Esophagus muscularis mucosa (tissue), 4 donors: Measurements from ENCODE around the gene RWDD1.

ENCODE experiments used
- EP300 ChIP-seq: sonication (generic); formaldehyde crosslinking; IDR thresholded peaks from one replicate; pipeline ENCODE4 v1.6.1; 2017; ENCODE audit warnings: antibody characterized with exemption
- POLR2A ChIP-seq: fragments of 450-650 bp; IDR thresholded peaks from one replicate; pipeline ENCODE4 v1.6.1; 2017; ENCODE audit warnings: antibody characterized with exemption, moderate library complexity, mild to moderate bottlenecking, low read depth
- POLR2AphosphoS5 ChIP-seq, 2 donors: sonication (generic); formaldehyde crosslinking; IDR thresholded peaks; one replicate each; pipeline ENCODE4 v1.6.1; 2017; ENCODE audit warnings: antibody characterized with exemption in 2 of 2
- TF ChIP-seq, protein P1 (sequence below), 3 experiments: fragments of 200-600 bp in 2 of 3; fragments of 450-650 bp in 1 of 3; sonication (generic) in 2 of 3; IDR thresholded peaks; one replicate each; pipeline ENCODE4 v1.5.1; 2017 to 2019; ENCODE audit warnings: antibody characterized with exemption in 3 of 3, mild to moderate bottlenecking in 2 of 3, moderate library complexity in 1 of 3

DNA sequence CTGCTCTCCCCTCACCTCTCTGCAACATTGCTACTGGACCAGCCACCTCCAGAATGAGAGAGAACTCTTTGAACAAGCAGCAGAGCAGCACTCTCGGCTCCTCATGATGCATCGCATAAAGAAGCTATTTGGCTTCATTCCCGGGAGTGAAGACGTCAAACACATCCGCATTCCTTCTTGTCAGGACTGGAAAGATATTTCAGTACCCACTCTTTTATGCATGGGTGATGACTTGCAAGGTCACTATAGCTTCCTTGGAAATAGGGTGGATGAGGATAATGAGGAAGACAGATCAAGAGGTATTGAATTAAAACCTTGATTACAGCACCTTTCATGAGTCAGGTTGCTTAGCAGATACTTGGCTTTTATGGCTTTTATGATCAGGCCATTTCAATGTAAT lies 13.4 kb upstream of the RWDD1 start:
- TF ChIP-seq, protein P1, sequence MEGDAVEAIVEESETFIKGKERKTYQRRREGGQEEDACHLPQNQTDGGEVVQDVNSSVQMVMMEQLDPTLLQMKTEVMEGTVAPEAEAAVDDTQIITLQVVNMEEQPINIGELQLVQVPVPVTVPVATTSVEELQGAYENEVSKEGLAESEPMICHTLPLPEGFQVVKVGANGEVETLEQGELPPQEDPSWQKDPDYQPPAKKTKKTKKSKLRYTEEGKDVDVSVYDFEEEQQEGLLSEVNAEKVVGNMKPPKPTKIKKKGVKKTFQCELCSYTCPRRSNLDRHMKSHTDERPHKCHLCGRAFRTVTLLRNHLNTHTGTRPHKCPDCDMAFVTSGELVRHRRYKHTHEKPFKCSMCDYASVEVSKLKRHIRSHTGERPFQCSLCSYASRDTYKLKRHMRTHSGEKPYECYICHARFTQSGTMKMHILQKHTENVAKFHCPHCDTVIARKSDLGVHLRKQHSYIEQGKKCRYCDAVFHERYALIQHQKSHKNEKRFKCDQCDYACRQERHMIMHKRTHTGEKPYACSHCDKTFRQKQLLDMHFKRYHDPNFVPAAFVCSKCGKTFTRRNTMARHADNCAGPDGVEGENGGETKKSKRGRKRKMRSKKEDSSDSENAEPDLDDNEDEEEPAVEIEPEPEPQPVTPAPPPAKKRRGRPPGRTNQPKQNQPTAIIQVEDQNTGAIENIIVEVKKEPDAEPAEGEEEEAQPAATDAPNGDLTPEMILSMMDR (IDR thresholded peaks at IDR 0.05): no peak
- TF ChIP-seq POLR2AphosphoS5 (IDR thresholded peaks at IDR 0.05) (peak; percentile 9 to 50), POLR2A (no peak), EP300 (no peak)
